Endothelial cell of umbilical vein (primary cell): ENCODE data around the gene SIGLEC8. TPM values are rescaled to one million over a fixed set of nuclear protein-coding genes. Genes with fewer than 3 reads are reported as not detected.

Experiments used
- BruUV-seq: library from RNA; stranded (reverse); fragments of 400-500 nt; replicated peaks from 2 replicates; lab custom pipeline; 2021; lab: Mats Ljungman, UMichigan
- CTCF ChIA-PET: fragments of 300-600, 350-600 bp; sonication (Branson Sonifier 250); formaldehyde crosslinking; loops from one replicate; lab custom pipeline; 2021; ENCODE audit warnings: antibody characterized with exemption, inconsistent platforms; lab: Charles Lee
- POLR2A ChIA-PET: fragments of 300-600, 350-600 bp; sonication (Branson Sonifier 250); formaldehyde crosslinking; loops from one replicate; lab custom pipeline; 2021; ENCODE audit warnings: antibody characterized with exemption, inconsistent platforms; lab: Charles Lee
- DNase-seq: peaks from one replicate; pipeline ENCODE4 v3.0.0-alpha.2; 2011; ENCODE audit warnings: low read depth, low spot score
- FAIRE-seq: peaks from 2 replicates; lab custom pipeline; 2011; peaks lifted over from hg19 to GRCh38; lab: Jason Lieb, UNC
- H2AFZ ChIP-seq: 2 replicates; pipeline ENCODE4 v1.6.0; 2012; ENCODE audit warnings: low read depth, low read length, control low read depth, inconsistent platforms
- H3K27ac ChIP-seq: 2 replicates; pipeline ENCODE4 v1.5.1; 2011; ENCODE audit warnings: low read depth, mild to moderate bottlenecking, control low read depth, low read length, moderate library complexity; ENCODE audit not compliant: insufficient read depth
- H3K27me3 ChIP-seq, 2 experiments: 2 replicates each; pipeline versions ENCODE4 v1.6.0 to v1.6.1; 2011; ENCODE audit warnings: low read length in 2 of 2, mixed read lengths in 1 of 2; ENCODE audit not compliant: control insufficient read depth in 2 of 2, insufficient read depth in 2 of 2
- H3K36me3 ChIP-seq, 2 experiments: 2 replicates in 1 of 2; 3 replicates in 1 of 2; pipeline ENCODE4 v1.5.1; 2011; ENCODE audit warnings: low read length in 2 of 2, mild to moderate bottlenecking in 1 of 2, moderate library complexity in 1 of 2; ENCODE audit not compliant: control insufficient read depth in 2 of 2, insufficient read depth in 2 of 2; ENCODE audit errors: extremely low read depth in 1 of 2
- H3K4me1 ChIP-seq: 3 replicates; pipeline ENCODE4 v1.5.1; 2011; ENCODE audit warnings: mild to moderate bottlenecking, low read length; ENCODE audit not compliant: control insufficient read depth, insufficient read depth; ENCODE audit errors: extremely low read depth
- H3K4me2 ChIP-seq: 2 replicates; pipeline ENCODE4 v1.6.1; 2011; ENCODE audit warnings: low read length, control low read depth, mixed read lengths; ENCODE audit not compliant: insufficient read depth
- H3K4me3 ChIP-seq, 3 experiments: fragments of 200-600 bp in 1 of 3; sonication (generic), shearing (Covaris generic) in 1 of 3; replicated peaks in 1 of 3; 2 replicates each; pipeline ENCODE4 v1.5.1; 2011 to 2016; ENCODE audit warnings: control low read depth in 3 of 3, low read length in 3 of 3, mild to moderate bottlenecking in 2 of 3, inconsistent platforms in 1 of 3, low read depth in 1 of 3, moderate library complexity in 1 of 3; ENCODE audit not compliant: insufficient read depth in 1 of 3
- H3K79me2 ChIP-seq: 2 replicates; pipeline ENCODE4 v1.6.0; 2012; ENCODE audit warnings: low read length, inconsistent platforms; ENCODE audit not compliant: control insufficient read depth, insufficient read depth
- H3K9ac ChIP-seq: replicated peaks from 2 replicates; pipeline ENCODE3; 2011; ENCODE audit warnings: low read length, control low read depth; ENCODE audit not compliant: insufficient read depth; ENCODE audit errors: extremely low read depth
- H3K9me1 ChIP-seq: replicated peaks from 3 replicates; pipeline ENCODE4 v1.6.0; 2011; ENCODE audit warnings: mild to moderate bottlenecking, low read length; ENCODE audit not compliant: control insufficient read depth, insufficient read depth; ENCODE audit errors: extremely low read depth
- H3K9me3 ChIP-seq: replicated peaks from 2 replicates; pipeline ENCODE4 v1.5.1; 2012; ENCODE audit warnings: low read length, inconsistent platforms; ENCODE audit not compliant: control insufficient read depth, insufficient read depth
- H4K20me1 ChIP-seq: replicated peaks from 2 replicates; pipeline ENCODE3; 2011; ENCODE audit warnings: mild to moderate bottlenecking, low read length; ENCODE audit not compliant: control insufficient read depth, insufficient read depth; ENCODE audit errors: extremely low read depth
- CTCF ChIP-seq, 2 donors: IDR thresholded peaks; 1 replicate in 1 of 2; 2 replicates in 1 of 2; pipeline ENCODE4 v1.5.1; 2011; ENCODE audit warnings: low read length in 2 of 2, mild to moderate bottlenecking in 2 of 2, moderate library complexity in 2 of 2, control low read depth in 1 of 2, inconsistent platforms in 1 of 2, low read depth in 1 of 2; ENCODE audit not compliant: insufficient read depth in 1 of 2; ENCODE audit errors: extremely low read depth in 1 of 2
- EZH2 ChIP-seq: IDR thresholded peaks from 2 replicates; pipeline ENCODE4 v1.6.1; 2012; ENCODE audit warnings: borderline replicate concordance, low read depth, mild to moderate bottlenecking, moderate library complexity, low read length, inconsistent platforms; ENCODE audit not compliant: severe bottlenecking
- GATA2 ChIP-seq: IDR thresholded peaks from 2 replicates; pipeline ENCODE4 v1.7.0; 2011; ENCODE audit warnings: low read depth, mild to moderate bottlenecking, moderate library complexity, mixed read lengths, low read length; ENCODE audit not compliant: insufficient read length, insufficient read depth
- MYC ChIP-seq: IDR thresholded peaks from one replicate; pipeline ENCODE4 v1.6.1; 2011; ENCODE audit warnings: mild to moderate bottlenecking, low read depth, low read length
- POLR2A ChIP-seq: IDR thresholded peaks from 2 replicates; pipeline ENCODE4 v1.6.1; 2012; ENCODE audit warnings: low read depth, mild to moderate bottlenecking, control low read depth, low read length
- POLR2AphosphoS5 ChIP-seq: IDR thresholded peaks from 2 replicates; pipeline ENCODE4 v1.6.1; 2012; ENCODE audit warnings: low read depth, mild to moderate bottlenecking, control low read depth, low read length, moderate library complexity; ENCODE audit not compliant: insufficient read depth
- dilution Hi-C: fragments of 300-500 bp; cut with MboI; formaldehyde crosslinking; loops from one replicate; pipeline ENCODE4 v1.15.0; 2019; ENCODE audit warnings: low sequenced_read_pairs; ENCODE audit not compliant: extremely low pct_ligation_motif_present
- intact Hi-C: fragments of 100-400 bp; cut with micrococcal nuclease; formaldehyde crosslinking; loops from one replicate; pipeline ENCODE4 v1.10.0; 2022
- polyA plus RNA-seq, 4 experiments: library from polyadenylated mRNA; depleted of rRNA in 3 of 4; stranded (reverse) in 3 of 4; unstranded in 1 of 4; fragments of >200 nt; gene quantifications; 2 replicates each; pipeline versions ENCODE4 v1.2.1 to v1.2.3, GENCODE V29; 2011 to 2012; ENCODE audit warnings: missing spikeins in 1 of 4
- total RNA-seq: library from RNA; stranded (reverse); gene quantifications from 2 replicates; pipeline ENCODE4 v1.2.3, GENCODE V29; 2021

Gene SIGLEC8
- total and polyA plus RNA-seq, 2 donors (not counting 3 experiments of a cell fraction or from before 2014, with no cell fraction given): not detected

GRCh38 chr19:51407511-51408131, 50.6 kb downstream of the SIGLEC8 start:
- Histone ChIP-seq H3K4me1 (no peaks in the 10 kb centered on the region), H3K27me3 (no peaks in the 10 kb centered on the region), H3K36me3 (no peaks in the 10 kb centered on the region), H3K9ac (no peak overlapping the region), H3K4me3 (no peak overlapping the region), H3K9me1 (no peaks in the 10 kb centered on the region), H3K79me2 (no peaks in the 10 kb centered on the region), H4K20me1 (no peaks in the 10 kb centered on the region), H3K4me2 (no peak overlapping the region), H3K9me3 (no peaks in the 10 kb centered on the region), H2AFZ (no peak overlapping the region), H3K27ac (no peak overlapping the region)
- dilution Hi-C loops (no loop called here), intact Hi-C loops (no loop called here)
- DNase-seq (peak; percentile 27), FAIRE-seq (no peak)
- POLR2A ChIA-PET: no interaction called here
- TF ChIP-seq CTCF (IDR thresholded peaks at IDR 0.05; ENCODE audit: extremely low read depth in 1 of 2, insufficient read depth in 1 of 2, low read depth in 1 of 2, low read length in 2 of 2): peak; percentile 13 to 38
- TF ChIP-seq POLR2AphosphoS5: no peak
- TF ChIP-seq MYC: no peak
- no peak for TF ChIP-seq GATA2
- TF ChIP-seq EZH2: no peak
- TF ChIP-seq POLR2A: no peak
- CTCF ChIA-PET: interaction anchor here (0.7 to 2.4 kb wide), 7 partner anchors 10 to 253 kb away, joined by 3 to 17 read pairs (median 3); partner anchors contain the start of gene SIGLEC10
- no TSS peak for BruUV-seq
